Retina (tissue), 1 donor: ENCODE results near the gene HOATZ.

Experiments used
- DNase-seq: peaks from one replicate; pipeline ENCODE4 v3.0.0-alpha.2; 2016

Gene HOATZ

DNA sequence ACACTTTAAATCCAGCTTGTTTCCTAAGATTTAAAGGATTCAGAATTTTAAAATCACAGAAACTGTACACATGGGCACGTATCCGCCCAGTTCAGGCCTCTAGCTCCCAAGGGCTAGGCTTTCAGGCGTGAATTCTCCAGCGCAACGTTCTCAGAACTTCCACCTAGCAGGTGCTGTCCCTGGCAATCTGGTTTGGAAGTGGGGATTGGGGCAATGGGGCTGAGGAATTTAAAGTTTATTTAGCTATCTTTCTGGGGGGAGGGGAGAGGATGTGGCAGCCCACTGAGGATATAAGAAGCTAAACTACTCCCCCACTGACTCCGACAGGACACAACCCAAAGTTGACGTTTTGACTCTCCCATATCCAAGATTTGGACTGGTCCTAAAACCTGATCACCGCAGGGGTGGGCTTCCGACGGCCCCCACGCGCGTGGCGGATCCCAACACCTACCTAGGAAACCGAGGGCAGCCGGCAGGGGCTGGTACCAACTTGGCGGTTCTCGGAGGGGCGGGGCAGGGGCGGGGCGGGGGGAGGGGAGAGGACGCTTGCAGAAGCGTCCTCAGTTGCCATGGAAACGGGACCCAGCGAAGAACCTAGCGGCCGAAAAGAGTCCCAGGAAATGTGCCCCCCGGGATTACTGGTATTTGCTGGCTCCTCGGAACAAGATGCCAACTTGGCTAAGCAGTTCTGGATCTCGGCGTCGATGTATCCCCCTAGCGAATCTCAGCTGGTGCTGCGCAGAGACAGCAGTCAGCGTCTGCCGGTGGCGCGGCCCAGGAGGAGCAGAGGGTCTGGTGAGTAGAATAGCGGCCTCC is at the start of gene HOATZ:
Gene HOATZ (plus strand): TSS at position 563 of the 816 bp plus-strand sequence. CDS start 7 bp downstream, at position 570.
- DNase-seq, result peak; percentile 76

DNA sequence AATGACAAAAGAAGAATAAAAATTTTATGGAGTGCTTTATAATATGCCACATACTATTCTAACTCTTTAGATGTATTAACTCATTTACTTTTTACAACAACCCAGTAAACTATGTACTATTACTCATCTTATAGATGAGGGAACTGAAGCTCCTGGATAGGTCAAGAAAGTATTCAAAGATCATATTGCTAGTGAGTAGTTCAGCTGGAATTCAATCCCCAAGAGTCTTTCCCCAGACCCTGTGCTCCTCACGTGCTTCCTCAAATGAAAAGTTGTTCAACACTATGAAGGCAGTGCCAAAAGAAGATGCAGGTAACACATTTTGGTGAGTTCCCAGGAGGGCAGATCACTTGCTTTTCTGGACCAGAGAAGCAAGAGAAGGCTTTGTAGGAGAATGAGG is 49.2 kb upstream of the HOATZ start:
- no peak for DNase-seq

DNA sequence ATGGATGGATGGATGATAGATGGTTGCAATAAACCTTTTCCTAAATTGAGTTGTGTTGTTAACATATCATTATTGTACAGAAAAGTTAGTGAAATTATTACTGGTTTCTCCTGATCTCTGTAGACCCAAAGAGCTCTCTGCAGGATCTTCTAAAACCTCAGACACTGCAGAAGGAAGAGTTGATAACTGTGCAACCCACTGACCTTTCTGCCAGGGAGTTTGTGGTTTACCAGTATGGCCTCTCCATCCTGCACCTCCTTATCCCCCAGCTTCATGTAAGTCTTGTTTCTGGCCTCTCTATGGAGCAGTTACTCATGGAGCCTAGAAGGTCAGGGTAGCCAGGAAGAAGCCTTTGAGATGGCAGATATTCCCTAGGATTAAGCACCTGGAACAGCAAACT is 48.0 kb upstream of the HOATZ start:
- DNase-seq, result no peak

DNA sequence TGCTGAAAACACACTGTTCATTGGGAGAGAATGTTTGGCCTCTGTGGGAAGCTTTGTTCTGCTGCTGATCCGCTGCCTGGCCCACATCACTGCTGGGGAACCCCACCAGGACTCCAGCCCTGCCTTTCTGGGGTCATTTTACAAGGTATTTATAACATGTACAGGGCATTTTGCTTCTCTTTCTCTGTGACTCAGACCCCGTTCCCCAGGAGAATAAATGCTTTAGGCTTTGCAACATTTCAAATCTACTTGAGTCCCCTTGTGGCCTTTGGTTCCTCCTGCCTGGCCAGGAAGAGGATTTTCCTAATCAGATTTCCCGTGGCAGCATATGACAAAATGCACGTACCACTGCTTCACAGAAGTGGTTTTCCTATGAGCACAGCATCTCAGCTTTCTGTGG is 45.4 kb upstream of the HOATZ start:
- DNase-seq, result no peak

DNA sequence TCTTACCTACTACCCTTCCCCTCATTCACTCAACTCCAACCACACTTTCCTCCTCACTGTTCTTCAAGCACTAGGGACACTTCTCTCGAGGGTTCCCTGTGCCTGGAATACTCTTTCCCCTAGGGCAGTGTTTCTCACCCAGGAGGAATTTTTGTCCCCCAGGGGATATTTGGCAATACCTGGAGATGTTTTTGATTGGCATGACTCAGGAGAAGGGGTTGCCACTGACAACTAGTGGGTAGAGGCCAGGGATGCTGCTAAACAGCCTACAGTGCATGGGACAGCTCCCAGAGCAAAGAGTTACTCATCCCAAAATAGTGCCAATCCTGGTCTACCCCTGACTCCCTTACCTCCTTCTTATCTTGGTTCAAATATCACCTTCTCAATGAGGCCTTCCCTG is 42.4 kb upstream of the HOATZ start:
- no peak for DNase-seq

DNA sequence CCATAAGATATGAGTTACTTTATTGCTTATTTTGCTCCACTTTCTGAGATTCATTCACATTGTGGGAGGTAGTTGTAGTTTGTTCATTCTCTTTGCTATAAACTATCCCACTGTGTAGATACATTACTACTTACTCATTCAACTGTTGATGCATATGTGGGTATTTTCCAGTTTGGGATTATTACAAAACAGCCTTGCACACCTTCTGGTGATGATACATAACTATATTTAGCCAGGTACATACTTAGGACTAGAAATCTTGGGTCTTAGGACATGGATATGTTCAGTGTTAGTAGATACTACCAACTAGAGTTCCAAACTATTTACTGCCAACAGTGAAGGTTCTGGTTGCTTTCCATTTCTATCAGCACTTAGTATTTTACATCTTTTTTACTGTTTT is 40.1 kb upstream of the HOATZ start:
- no peak for DNase-seq

DNA sequence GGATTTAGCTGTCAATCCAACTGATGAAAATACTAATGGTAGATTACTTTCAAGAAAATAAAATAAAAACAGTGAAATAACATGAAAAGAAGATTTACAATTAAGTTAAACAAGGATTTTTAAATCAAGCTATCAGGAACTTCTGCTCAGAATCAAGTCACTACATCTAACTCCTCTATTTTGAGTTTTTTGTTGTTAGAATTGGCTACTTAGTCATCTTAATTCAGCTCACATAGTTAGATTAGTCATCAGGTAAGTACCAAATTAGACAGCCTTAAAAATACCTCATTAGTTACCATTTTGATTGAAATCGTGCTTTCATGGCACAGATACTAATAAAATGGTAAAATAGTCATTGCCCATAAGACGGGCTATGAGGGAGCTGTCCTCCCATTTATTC is 38.2 kb upstream of the HOATZ start:
- no peak for DNase-seq

DNA sequence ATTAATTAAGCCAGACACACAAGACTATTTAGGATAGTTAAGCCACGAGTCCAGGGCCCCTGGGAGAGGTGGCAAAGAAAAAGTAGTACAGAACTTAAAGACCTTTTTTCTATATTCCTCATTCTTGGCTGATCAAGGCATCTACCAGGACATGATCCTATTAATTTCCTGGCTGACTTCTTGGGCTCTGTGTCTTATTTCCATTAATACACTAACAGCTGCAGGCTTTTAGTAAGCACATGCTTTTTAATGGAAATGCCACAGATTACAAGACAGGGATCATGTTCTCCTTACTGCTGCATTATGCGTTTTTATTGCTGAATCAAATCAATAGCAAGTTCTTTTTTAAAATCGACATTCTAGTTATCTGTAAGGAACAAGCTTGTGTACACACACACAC is 37.6 kb upstream of the HOATZ start:
- no peak for DNase-seq

DNA sequence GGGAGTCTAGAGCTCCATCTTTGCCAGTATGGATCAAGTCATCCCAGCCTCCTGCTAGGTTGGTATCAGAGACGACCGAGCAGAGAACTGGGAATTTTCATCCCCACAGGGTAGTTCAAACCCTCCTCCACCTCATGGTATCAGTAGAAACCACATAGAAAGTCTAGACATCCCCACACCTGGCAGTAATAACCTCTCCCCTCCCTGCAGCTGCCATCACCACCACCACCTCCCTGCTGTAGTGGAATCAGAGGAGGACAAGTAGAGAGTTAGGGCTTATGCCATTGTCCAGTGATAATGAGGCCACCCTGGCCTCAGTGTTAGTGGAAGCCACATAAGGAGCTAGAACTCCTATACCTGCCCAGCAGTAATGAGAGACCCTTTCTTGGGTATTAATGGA is 36.7 kb upstream of the HOATZ start:
- DNase-seq, result no peak

DNA sequence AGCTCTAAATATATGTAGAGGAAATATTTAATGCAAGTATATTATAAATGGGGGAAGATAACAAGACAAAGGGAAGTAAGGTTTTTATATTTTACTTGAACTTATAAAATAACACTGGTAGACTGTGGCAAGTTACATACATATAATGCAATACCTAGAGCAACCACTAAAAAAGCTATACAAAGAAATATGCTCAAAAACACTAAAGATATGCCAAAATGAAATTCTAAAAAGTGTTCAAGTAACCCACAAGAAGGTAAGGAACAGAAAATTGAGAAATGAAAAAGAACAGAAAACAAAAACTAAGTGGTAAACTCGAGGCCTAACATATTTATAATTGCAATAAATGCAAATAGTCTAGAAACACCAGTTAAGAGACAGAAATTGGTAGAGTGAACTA is 34.9 kb upstream of the HOATZ start:
- no peak for DNase-seq

DNA sequence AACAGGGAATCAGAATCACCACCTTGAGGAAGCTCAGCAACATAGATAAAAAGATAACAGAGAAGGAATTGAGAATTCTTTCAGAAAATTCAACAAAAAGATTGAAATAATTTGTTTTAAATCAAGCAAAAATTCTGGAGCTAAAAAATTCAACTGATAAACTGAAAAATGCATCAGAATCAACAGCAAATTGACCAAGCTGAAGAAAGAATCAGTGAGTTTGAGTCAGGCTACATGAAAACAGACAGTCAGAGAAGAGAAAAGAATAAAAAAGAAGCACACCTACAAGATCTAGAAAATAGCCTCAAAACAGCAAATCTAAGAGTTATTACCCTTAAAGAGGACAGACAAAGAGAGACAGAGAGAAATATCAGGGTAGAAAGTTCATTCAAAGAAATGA is 31.1 kb upstream of the HOATZ start:
- no peak for DNase-seq

DNA sequence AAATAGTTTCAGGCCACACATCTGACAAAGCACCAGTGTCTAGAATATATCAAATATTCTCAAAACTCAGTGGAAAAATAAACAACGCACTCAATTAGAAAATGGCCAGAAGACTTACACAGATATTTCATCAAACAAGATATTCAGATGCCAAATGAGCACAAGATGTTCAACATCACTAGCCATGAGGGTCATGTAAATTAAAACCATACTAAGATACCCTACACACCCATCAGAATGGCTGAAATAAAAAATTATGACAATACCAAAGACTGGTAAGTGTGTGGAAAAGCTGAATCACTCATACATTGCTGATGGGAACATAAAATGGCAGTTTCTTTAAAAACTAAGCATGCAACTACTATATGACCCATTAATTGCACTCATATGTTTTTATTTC is 24.1 kb upstream of the HOATZ start:
- DNase-seq, result no peak

DNA sequence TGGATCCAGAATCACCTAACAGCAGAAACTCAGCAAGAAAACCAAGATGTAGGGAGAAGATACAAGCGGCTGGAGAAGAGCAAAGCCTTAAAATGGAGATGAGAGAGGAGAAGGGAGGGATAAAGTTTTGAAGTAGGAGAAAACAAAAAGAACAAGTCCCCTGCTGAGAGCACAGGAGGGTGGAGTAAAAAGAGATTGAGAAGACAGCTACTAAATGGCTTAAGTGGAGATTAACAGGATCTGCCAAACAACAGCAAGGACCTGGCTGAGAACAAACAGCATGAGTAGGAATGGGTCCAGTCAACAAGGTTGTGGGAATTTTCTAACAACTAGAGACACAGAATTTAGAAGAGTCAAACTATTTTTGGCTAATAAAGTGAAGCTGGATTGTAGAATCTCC is 20.5 kb upstream of the HOATZ start:
- no peak for DNase-seq

DNA sequence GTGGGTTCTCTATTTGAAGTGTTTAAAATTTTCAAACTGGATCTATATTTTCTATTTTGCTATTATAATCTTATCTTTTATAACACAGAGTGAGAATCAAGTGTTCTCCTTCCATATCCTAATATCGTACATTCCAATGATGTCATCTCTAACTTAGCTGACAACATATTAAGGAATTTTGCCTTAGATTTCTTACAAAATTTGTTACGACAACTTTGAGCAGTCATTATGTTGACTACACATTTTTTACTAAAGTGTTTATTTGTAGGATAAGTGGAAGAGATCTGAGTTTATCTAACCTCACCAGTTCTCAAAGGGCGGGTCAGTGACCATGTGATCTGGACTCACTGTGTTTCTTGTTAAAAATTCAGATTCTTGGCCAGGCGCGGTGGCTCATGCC is 15.1 kb upstream of the HOATZ start:
- no peak for DNase-seq

DNA sequence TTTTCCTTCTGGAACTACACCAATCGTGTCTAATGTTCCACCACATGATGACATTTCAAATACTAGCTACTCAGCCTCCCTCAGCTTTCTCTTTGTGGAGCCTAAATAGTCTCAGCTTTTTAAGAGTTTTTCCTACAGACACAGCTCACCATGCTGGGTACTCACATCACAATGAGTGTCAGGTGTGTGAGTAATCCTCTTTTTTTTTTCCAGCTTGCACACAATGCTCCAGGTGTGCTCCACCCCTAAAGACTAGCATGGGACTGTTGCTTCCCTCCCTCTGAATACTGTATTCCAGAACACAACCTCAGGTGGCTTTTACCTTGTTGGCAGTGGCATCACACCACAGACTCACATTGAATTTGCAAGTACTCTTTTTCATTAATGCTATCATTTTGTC is 14.1 kb upstream of the HOATZ start:
- DNase-seq, result no peak

DNA sequence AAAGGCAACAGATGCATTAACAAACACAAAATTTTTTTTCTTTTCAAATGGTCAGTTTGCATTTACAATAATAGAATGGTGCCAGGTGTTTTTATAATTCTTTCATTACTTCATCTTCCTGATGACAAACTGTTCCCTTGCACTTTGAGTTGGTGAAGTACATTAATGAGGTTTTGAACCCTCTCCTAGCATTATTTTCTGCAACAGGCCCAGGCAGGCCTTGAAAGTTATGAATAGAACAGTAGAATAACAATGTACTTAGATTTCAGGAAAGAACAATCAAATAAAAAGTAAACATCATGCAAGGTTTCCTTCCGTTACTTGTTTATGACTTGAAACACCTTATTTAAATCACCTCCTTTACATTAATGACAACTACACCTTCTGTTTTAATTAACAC is 12.0 kb upstream of the HOATZ start:
- DNase-seq, result no peak

DNA sequence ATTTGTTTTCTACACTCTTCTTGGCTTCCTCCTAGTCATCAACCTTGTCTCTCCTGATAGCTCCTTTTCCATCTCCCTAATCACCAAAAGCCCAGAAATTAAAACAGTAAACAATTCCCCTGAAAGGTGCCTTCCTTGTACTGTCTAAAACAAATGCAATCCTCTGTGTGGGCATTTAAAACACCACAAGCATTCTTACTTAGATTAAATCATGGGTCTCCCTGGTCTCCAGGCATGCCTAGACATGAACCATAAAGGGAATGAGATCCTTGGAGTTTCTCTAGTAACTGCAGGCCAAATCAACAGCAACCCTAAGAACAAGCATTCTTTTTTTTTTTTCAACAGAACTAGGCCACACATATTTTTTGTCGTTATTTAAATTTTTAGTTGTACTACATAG is 4.3 kb upstream of the HOATZ start:
- no peak for DNase-seq

DNA sequence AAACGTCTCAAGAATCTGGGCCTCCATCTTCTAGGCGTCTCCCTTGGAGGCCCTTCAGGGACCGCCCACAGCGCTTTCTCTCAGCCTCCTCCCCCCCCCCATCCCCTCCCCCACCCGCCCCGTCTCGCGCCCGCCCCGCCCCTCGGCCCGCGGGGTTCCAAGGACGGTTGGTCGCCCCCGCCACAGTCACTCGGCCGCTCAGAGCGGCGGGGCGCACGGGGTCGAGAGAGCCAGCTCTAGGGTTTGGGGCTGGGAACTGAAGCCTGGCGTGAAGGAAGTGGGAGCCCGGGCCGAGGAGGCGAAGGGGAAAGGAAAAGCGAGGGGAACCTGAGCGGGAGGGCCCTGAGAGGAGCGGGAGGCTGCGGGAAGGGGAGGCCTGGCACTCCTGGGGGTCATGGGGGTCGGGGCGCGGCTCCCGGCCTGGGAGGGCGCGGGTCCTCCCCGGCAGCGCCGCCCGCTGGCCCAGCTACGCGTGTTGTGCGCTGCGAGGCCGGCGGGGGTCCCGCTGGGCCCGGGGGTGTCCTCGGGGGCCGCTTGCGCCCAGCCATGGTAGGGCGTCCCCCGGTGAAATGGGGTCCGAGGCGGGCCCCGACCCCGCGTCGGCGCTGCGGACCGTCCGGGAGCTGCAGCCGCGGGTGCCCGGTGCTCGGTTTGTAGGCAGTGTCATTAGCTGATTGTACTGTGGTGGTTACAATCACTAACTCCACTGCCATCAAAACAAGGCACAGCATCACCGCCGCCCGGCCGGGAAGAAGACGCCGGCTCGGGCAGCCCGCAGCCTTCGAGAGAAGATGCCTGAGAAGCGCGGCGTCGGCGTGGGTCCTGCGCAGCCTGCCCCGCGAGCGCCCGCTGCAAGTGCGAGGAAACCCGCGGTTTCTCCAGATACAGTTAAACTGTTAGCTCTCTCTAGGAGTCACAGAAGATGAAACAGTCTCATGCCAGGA is 2.0 kb upstream of the HOATZ start, which contains the start of gene BTG4:
Gene BTG4 (minus strand): TSS at position 91 of the 944 bp plus-strand sequence. CDS start 13,610 bp downstream, outside the sequence.
- DNase-seq, result peak; percentile 80

DNA sequence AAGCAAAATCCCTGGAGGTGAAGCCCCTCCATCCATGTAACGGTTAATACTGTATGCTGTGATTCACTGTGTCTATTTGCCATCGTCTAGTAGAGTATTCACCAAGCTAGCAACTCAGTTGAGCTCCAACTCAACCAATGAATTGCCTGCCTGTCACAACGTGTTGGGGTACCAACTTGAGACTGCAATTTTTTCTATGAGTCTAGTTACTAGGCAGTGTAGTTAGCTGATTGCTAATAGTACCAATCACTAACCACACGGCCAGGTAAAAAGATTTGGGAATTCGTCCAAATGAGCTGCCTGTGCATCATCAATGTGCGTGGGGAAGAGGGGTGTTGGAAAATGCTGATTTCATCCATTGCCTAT is 1.4 kb upstream of the HOATZ start:
- no peak for DNase-seq

DNA sequence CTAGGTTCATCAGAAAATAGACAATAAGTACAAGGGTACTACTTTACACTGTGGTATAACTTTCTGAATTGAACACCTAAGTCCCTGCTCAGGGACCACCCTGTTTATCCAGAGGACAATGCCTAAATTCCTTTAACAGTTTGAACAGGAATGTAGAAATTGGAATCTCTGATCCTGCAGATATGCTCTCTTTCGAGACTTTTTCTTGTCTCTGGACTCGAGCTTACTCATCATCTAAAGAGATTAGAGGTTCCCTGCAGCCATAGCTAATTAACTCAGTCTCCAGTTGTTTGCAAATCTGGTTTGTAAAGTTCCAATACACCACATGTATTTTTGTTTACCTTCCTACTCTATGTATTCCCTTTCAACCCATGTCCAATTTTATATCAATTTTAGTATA is 1.0 kb downstream of the HOATZ start:
- no peak for DNase-seq

DNA sequence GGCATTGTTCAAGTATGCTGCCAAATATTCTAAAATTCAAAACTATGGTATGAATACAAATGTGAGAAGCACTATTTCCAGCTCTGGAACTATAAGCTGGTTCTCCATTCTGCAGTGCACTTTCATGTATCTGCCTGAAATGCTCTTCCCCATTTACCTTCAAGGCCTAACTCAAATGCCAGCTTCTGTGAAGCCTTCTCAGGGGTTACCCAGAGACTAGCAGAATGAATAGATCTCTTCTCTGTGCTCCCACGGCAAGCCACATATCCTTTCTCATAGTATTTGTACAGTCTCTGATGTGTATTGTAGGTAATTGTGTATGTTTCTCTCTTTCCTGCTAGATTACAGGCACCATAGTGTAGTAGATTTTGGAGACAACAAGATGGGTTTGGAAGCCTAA is 4.1 kb downstream of the HOATZ start:
- no peak for DNase-seq

DNA sequence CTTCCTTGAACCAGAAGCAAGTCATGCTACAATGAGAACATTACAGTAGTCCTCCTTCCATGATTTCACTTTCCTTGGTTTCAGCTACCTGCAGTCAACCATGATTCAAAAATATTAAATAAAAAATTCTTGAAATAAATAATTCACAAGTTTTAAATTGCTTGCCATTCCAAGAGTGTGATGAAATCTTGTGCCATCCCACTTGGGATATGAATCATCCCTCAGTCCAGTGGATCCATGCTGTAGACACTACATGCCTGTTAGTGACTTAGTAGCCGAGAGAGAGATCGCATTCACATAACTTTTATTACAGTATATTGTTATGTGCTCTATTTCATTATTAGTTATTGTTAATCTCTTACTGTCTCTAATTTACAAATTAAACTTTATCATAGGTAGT is 6.0 kb downstream of the HOATZ start:
- DNase-seq, result no peak

DNA sequence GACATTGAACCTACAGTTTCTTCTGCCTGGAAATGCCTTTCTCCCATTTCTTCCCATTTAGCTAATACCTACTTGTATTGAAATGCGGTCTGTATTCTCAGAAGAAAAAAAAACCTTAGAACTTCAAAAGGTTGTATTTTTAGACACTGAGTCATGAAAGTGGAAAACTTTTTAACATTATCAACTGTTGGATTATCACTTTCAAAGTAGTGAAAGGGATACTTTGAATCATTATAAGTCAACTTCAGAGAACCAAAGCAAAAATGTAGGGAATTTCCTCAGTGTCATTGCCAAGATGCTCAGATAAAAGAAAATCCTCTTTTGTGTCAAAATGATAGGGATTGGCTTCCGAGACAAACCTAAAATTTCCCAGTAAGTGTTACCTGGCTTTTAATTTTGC is 6.6 kb downstream of the HOATZ start:
- no peak for DNase-seq

DNA sequence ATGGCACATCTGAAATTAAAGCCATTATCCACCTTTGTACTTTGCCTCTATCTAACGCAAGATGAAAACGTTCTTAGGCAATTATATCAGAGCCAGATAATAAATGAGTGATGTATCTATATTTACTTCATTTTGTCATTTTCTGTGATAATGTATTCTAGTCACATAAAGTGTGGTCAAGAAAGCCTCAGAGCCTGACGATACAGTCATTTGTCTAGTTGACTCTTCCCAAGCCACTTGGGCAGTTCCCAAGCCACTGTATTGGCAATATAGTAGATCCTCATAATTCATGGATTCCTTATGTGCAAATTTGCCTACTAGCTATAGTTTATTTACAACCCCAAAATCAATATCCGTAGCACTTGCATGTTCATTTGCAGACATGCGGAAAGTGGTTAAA is 7.8 kb downstream of the HOATZ start:
- DNase-seq, result no peak
